ENCODE data around the gene ZNF891. TPM values are rescaled to one million over a fixed set of nuclear protein-coding genes. Genes with fewer than 3 reads are reported as not detected.
A peak's percentile ranks its signal among the peaks of the same experiment; 100 is the strongest.

Gene ZNF891
- total RNA-seq, 2 donors from 2014 or later, result 1.8 to 2.2 TPM

GRCh38 chr12:133107121-133107520 lies 23.0 kb downstream of the ZNF891 start:
- Mint-ChIP-seq H3K27me3 (ENCODE audit: low read depth) (no peaks in the 10 kb centered on the region), H3K9me3 (peaks cover 20 to 32% of the 10 kb centered on the region in 2 donors), H3K4me1 (ENCODE audit: low read depth) (no peaks in the 10 kb centered on the region), H3K27ac (no peak overlapping the region), H3K4me3 (no peak overlapping the region), H3K36me3 (ENCODE audit: insufficient read depth in 2 of 2) (peaks cover 50 to 86% of the 10 kb centered on the region in 2 donors)
- ATAC-seq (replicated peaks in 1 of 2), result no peak
- DNase-seq, result no peak

DNA sequence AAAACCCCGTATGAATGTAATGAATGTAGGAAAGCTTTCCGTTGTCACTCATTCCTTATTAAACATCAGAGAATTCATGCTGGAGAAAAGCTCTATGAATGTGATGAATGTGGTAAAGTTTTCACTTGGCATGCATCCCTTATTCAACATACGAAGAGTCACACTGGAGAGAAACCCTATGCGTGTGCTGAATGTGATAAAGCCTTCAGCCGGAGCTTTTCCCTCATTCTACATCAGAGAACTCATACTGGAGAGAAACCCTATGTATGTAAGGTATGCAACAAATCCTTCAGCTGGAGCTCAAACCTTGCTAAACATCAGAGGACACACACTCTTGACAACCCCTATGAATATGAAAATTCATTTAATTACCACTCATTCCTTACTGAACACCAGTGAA lies 23.8 kb downstream of the ZNF891 start:
- Mint-ChIP-seq H3K4me3 (no peak overlapping the region), H3K4me1 (ENCODE audit: low read depth) (no peaks in the 10 kb centered on the region), H3K27me3 (ENCODE audit: low read depth) (no peaks in the 10 kb centered on the region), H3K36me3 (ENCODE audit: insufficient read depth in 2 of 2) (peaks cover 52 to 92% of the 10 kb centered on the region in 2 donors), H3K9me3 (peaks cover 20 to 33% of the 10 kb centered on the region in 2 donors), H3K27ac (no peak overlapping the region)
- DNase-seq, result no peak
- ATAC-seq (replicated peaks in 1 of 2), result no peak

- Mint-ChIP-seq H3K4me1 (ENCODE audit: low read depth) (no peaks in the 10 kb centered on the region), H3K27me3 (ENCODE audit: low read depth) (no peaks in the 10 kb centered on the region), H3K9me3 (peaks cover 20 to 33% of the 10 kb centered on the region in 2 donors), H3K36me3 (ENCODE audit: insufficient read depth in 2 of 2) (peaks cover 52 to 91% of the 10 kb centered on the region in 2 donors), H3K4me3 (no peak overlapping the region), H3K27ac (no peak overlapping the region)
- ATAC-seq (replicated peaks in 1 of 2) (no peak), DNase-seq (no peak)
These were observed 24.5 kb downstream of the ZNF891 start for GRCh38 chr12:133105620-133106019.

DNA sequence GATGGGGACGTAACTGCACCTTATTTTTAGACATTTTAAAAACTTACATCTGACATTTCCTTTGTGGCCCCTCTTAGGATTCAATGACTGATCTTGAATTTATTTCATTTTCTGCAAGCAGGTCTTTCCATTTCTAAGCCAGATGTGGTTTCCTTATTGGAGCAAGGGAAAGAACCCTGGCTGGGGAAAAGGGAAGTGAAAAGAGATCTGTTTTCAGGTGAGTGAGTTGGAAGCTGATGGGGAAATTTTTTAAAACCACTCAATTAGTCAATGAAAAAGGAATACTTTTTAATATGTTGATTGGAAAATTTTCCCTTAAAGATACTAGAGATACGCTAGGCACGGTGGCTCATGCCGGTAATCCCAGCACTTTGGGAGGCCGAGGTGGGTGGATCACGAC lies 46.7 kb downstream of the ZNF891 start:
- Mint-ChIP-seq H3K4me3 (peak overlapping the region in 1 of 2 donors; percentile 32), H3K4me1 (ENCODE audit: low read depth) (peaks cover 10% of the 10 kb centered on the region), H3K36me3 (ENCODE audit: insufficient read depth in 2 of 2) (peaks cover 41 to 69% of the 10 kb centered on the region in 2 donors), H3K27ac (no peak overlapping the region), H3K27me3 (ENCODE audit: low read depth) (no peaks in the 10 kb centered on the region), H3K9me3 (peaks cover 15 to 19% of the 10 kb centered on the region in 2 donors)
- DNase-seq, result no peak
- no peak for ATAC-seq (replicated peaks in 1 of 2)

DNA sequence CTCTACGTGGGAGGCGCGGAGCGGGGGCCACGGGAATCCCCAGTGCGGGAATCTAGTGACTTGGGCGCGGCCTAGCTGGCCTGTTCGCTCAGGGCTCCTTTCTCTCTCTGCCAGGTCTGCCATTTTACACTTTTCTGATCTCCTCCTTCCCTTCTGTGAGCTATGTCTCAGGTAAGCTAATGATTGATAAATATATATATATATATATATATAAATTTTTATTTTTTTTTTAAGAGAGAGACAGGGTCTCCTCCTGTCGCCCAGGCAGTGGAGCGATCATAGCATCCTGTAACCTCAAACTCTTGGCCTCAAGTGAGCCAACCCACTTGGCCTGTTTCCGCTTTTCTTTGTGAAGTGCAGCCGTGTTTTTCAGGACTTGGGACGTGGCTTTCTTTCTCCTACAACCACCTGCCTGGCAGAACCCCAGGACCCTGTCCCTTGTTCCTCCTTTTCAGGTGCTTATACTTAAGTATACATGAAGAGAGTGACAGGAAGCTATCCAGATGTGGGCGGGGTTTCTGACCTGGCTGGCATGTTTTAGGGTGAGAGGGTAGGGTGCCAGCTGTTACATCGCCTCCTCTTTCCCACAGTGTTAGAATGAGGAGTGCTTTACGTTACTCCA lies 48.8 kb downstream of the ZNF891 start:
- peak; percentile 3 to 12 for DNase-seq
- no peak for ATAC-seq (replicated peaks in 1 of 2)
- Mint-ChIP-seq H3K27me3 (ENCODE audit: low read depth) (no peaks in the 10 kb centered on the region), H3K36me3 (ENCODE audit: insufficient read depth in 2 of 2) (peaks cover 43 to 64% of the 10 kb centered on the region in 2 donors), H3K4me1 (ENCODE audit: low read depth) (peaks cover 10% of the 10 kb centered on the region), H3K27ac (no peak overlapping the region), H3K4me3 (no peak overlapping the region), H3K9me3 (peaks cover 18 to 25% of the 10 kb centered on the region in 2 donors)

- ATAC-seq (replicated peaks in 1 of 2), result peak; percentile 77 to 79
- H3K27me3 Mint-ChIP-seq (ENCODE audit: low read depth), result no peaks in the 10 kb centered on the region
- peaks cover 41 to 63% of the 10 kb centered on the region in 2 donors for H3K36me3 Mint-ChIP-seq (ENCODE audit: insufficient read depth in 2 of 2)
- DNase-seq, result peak; percentile 97
- H3K27ac Mint-ChIP-seq, result no peak within 1 kb of the TSS
- H3K4me3 Mint-ChIP-seq, result no peak within 1 kb of the TSS
- H3K9me3 Mint-ChIP-seq, result peaks cover 18 to 25% of the 10 kb centered on the region in 2 donors
- H3K4me1 Mint-ChIP-seq (ENCODE audit: low read depth), result peaks cover 10% of the 10 kb centered on the region
These were observed 49.5 kb downstream of the ZNF891 start, which contains the start of gene ZNF140 for GRCh38 chr12:133080368-133081158. TSS of gene ZNF140 (plus strand) at chr12:133080923. CDS start at chr12:133081321, 398 bp downstream.

DNA sequence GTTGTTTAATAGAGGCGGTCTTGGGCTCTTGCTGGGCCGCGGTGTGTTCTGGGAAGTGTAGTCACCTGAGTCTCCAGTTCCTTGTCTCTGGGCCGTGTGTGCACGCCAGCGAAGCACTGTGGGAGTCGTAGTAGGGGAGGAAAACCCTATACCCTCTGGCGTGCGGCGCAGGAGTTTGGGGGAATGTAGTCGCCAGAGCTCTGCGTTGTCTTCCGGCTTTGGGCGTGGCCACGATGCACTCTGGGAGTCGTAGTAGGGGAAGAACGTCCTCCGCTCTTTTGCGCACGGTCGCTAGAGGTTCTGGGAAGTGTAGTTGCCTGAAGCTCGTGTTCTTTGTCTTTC lies 50.1 kb downstream of the ZNF891 start:
- Mint-ChIP-seq H3K36me3 (ENCODE audit: insufficient read depth in 2 of 2) (peaks cover 41 to 60% of the 10 kb centered on the region in 2 donors), H3K9me3 (peaks cover 19 to 27% of the 10 kb centered on the region in 2 donors), H3K27me3 (ENCODE audit: low read depth) (no peaks in the 10 kb centered on the region), H3K4me1 (ENCODE audit: low read depth) (peaks cover 10% of the 10 kb centered on the region), H3K27ac (no peak overlapping the region), H3K4me3 (no peak overlapping the region)
- peak; percentile 95 to 98 for DNase-seq
- peak; percentile 81 to 85 for ATAC-seq (replicated peaks in 1 of 2)

DNA sequence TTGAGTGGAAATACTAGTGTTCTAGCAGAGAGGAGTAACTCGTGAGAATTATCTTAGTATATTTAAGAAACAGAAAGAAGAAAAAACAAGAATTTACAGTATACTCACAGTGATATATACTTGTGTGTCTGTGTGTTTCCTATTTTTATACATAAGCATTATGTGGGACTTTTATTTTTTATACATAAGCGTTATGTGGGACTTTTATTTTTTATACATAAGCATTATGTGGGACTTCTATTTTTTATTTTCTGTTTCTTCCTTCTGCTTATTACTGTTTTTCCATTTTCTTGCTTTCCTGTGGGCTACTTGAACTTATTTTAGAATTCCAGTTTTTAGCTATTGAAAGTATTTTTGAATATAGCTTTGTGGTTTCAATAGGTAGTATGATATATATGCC lies 56.2 kb downstream of the ZNF891 start:
- Mint-ChIP-seq H3K9me3 (peaks cover 19 to 28% of the 10 kb centered on the region in 2 donors), H3K4me1 (ENCODE audit: low read depth) (no peaks in the 10 kb centered on the region), H3K4me3 (no peak overlapping the region), H3K36me3 (ENCODE audit: insufficient read depth in 2 of 2) (peaks cover 28 to 30% of the 10 kb centered on the region in 2 donors), H3K27me3 (ENCODE audit: low read depth) (no peaks in the 10 kb centered on the region), H3K27ac (no peak overlapping the region)
- no peak for DNase-seq
- ATAC-seq (replicated peaks in 1 of 2), result no peak

DNA sequence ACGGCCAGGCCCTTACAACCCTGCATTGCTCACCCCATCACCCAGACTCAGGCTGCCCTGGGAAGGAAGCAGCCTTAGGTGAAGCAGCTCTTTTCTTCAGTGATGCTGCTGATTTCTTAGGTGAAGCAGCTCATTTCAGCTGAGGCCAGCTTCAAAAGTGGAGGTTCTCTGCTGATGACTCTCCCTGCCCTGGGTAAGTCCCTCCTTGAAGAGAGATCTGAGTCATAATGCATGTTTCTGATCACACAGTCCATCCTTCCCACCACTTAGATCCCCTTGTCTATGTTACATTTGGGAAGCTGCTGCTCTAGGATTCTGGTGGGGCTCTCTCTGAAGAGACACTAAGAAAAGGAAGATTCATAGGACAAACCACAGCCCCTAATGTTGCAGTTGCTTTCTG lies 66.5 kb downstream of the ZNF891 start:
- Mint-ChIP-seq H3K4me3 (no peak overlapping the region), H3K4me1 (ENCODE audit: low read depth) (no peaks in the 10 kb centered on the region), H3K9me3 (peaks cover 23 to 29% of the 10 kb centered on the region in 2 donors), H3K27ac (no peak overlapping the region), H3K36me3 (ENCODE audit: insufficient read depth in 2 of 2) (peaks cover 38 to 50% of the 10 kb centered on the region in 2 donors), H3K27me3 (ENCODE audit: low read depth) (no peaks in the 10 kb centered on the region)
- DNase-seq (no peak), ATAC-seq (replicated peaks in 1 of 2) (no peak)

- ATAC-seq (replicated peaks in 1 of 2) (no peak), DNase-seq (no peak)
- peaks cover 49 to 62% of the 10 kb centered on the region in 2 donors for H3K36me3 Mint-ChIP-seq (ENCODE audit: insufficient read depth in 2 of 2)
- H3K27me3 Mint-ChIP-seq (ENCODE audit: low read depth), result no peaks in the 10 kb centered on the region
- H3K4me1 Mint-ChIP-seq (ENCODE audit: low read depth), result no peaks in the 10 kb centered on the region
- peaks cover 30 to 37% of the 10 kb centered on the region in 2 donors for H3K9me3 Mint-ChIP-seq
- no peak overlapping the region for H3K27ac Mint-ChIP-seq
- H3K4me3 Mint-ChIP-seq, result no peak overlapping the region
These were observed 68.1 kb downstream of the ZNF891 start for GRCh38 chr12:133061954-133062353.

- Mint-ChIP-seq H3K27ac (peak overlapping the region; percentile 85), H3K36me3 (ENCODE audit: insufficient read depth in 2 of 2) (peaks cover 50 to 60% of the 10 kb centered on the region in 2 donors)
These were observed 71.6 kb downstream of the ZNF891 start for GRCh38 chr12:133058203-133059113.

DNA sequence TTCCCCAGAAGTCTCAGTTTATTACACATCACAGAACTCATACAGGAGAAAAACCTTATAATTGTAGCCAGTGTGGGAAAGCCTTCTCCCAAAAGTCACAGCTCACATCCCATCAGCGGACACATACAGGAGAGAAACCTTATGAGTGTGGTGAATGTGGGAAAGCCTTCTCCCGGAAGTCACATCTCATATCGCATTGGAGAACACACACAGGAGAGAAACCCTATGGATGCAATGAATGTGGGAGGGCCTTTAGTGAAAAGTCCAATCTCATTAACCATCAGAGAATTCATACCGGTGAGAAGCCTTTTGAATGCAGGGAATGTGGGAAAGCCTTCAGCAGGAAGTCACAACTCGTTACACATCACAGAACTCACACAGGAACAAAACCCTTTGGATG lies 72.6 kb downstream of the ZNF891 start:
- Mint-ChIP-seq H3K9me3 (peaks cover 27 to 29% of the 10 kb centered on the region in 2 donors), H3K4me1 (ENCODE audit: low read depth) (no peaks in the 10 kb centered on the region), H3K27ac (peak overlapping the region; percentile 85), H3K4me3 (no peak overlapping the region), H3K36me3 (ENCODE audit: insufficient read depth in 2 of 2) (peaks cover 49 to 61% of the 10 kb centered on the region in 2 donors), H3K27me3 (ENCODE audit: low read depth) (no peaks in the 10 kb centered on the region)
- DNase-seq (no peak), ATAC-seq (replicated peaks in 1 of 2) (no peak)

More at GRCh38 chr12:133058203-133059113, 71.6 kb downstream of the ZNF891 start:
- ATAC-seq (replicated peaks in 1 of 2), result no peak
- peaks cover 27 to 32% of the 10 kb centered on the region in 2 donors for H3K9me3 Mint-ChIP-seq
- H3K27me3 Mint-ChIP-seq (ENCODE audit: low read depth), result no peaks in the 10 kb centered on the region
- H3K4me3 Mint-ChIP-seq, result no peak overlapping the region
- no peaks in the 10 kb centered on the region for H3K4me1 Mint-ChIP-seq (ENCODE audit: low read depth)
- no peak for DNase-seq

Data from activated T-cell treated with anti-CD3 and anti-CD28 coated beads, Interleukin-2, amount 50 U/mL, for 72 hours (primary cell).